NOMO-1 treated with dmso at 0.1 percent for 144 hours (cell line): ENCODE data around the gene ZFYVE26.
"Not testable (repeated sequence)": the region's sequence is repeated elsewhere in the genome, so short reads cannot be mapped to it uniquely, and the experiment has no call there.

ENCODE experiments used
- DNase-seq: peaks from one replicate; lab custom pipeline; 2025; ENCODE audit not compliant: unreplicated experiment; lab: John Stamatoyannopoulos, UW

The ZFYVE26 gene

DNA sequence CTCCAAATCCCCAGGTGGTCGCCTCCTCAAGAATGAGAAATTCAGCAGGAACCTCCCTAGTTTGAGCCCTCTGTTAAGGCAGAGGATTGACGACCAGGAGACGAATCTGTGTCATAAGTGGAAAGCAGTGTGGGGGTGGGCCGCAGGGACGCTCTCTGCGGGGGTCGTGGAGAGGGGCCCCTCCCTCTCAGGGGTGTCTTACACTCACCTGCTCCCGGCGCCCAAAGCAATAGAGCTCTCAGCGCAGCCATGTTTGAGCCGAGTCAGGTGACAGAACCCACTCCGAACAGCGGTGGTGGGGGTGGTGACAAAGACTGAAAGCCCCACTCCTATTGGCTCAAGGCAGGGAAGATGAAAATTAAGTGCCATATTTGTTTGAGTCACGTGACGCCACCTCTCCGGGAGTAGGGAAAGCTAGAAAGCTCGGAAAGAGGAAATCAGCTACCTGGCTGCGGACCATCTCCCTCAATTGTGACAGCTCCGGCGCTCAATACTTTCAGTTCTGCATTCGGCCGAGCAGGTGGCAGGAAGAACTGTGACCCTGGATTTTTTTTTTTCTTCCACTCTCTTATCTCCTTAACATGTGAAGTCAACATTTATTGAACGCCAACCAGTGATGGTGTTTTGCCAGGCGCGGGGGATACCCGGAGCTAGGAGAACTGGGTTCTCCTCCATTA lies at the start of gene ZFYVE26:
Gene ZFYVE26, minus strand, starts transcription at position 265 of the 677 bp plus-strand sequence. CDS start 627 bp downstream, outside the sequence.
- DNase-seq, result peak; percentile 91

DNA sequence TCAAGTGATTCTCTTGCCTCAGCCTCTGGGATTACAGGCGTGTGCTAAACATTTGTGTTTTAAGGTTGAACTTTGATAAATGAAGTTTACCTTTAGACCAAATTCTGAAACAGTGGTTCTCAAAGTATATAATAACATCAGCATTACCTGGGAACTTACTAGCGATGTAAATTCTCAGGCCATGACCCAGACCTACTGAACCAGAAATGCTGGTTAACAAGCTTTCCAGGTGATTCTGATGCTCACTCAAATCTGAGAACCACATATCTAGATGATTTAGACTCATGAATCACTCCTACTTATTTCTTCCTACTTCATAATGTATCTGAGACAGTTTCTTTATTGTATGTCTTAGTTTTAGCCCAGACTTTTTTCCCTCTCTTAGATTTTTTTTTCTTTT lies 46.8 kb upstream of the ZFYVE26 start:
- no peak for DNase-seq

DNA sequence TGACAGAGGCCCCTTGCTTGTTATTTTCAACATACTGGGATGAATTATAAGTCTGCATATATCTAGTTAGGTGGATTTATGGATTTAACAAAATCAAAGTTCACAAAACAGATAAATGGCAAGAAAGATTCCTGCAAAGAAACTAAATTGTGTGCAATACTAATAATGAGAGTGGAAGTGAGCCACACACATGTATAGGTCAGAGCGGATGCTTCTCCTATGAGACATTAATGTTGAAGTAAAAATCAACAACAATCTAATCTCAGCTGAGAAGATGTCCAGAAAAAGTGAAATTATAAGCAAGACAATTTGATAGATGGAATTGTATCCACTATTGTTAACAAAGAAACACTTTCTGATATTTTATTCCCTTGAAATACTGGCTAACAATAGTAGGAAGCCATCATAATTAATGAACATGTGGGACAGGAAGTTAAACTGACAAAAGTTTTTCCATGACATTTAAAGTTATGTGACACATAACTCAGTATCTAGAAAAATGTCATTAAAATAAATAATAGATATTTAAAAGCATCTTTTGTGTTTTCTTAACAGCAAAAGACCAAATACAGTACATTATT lies 42.9 kb upstream of the ZFYVE26 start:
- DNase-seq, result no peak

DNA sequence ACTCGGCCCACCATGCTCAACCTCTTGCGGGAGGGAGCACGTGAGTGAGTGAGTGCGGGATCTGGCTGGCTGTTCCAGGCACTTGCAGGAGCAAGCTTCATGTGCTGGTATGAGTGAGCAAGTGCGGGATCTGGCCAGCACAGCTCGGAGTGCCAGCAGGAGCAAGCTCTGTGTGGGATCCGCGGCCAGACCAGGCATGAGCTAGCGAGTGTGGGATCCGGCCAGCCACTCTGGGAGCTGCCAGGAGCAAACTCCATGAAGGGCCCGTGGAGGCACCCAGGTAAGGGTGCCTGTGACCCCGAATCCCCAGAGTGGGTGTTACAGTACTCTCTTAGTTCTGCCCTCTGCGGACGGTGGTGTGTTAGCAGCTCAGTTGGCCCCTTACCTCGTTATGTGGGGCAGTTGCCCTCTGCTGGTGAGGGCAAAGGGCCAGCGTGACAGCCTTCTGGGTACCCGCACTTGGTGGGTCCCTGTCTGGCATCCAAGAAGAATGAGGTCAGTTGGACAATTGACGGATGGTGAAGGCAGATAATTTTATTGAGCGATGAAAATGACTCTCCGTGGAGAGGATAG lies 41.5 kb upstream of the ZFYVE26 start:
- no peak for DNase-seq

DNA sequence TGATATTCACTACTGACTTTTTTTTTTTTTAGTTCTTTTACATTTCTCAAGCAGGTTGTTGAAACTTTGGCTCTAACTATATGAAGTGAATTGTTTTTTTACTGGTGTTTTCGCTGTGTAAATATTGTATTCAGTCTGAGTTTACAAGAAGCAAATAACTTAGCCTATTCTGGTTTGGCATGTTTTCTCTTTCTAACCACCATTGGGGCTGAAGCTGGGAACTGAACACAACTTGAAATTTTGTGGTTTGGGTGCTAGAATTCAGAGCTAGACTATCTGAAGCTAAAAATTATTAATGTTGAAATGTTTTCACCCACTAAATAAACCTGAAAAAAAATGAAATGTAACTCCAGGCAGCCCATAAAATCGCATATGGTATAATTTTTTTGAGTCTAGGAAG lies 40.4 kb upstream of the ZFYVE26 start:
- DNase-seq, result no peak

DNA sequence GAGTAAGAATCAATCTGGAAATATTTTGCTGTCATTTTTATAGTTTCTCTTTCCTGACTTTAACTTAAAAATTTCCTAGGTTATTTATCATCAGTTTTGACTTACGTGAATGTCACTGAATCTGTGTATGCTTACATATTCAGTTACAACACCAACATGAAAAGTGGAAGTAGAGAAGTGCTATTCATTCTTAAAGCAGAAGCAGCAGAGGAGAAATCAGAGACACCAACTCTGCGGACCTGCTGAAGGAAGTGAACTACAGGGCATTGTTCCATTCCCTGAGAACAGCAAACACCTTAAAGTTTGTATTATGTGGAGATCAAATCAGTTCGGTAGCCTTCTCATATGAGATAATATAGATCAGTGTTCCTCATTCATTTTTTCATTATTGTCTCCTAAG lies 37.3 kb upstream of the ZFYVE26 start:
- DNase-seq, result peak; percentile 30

DNA sequence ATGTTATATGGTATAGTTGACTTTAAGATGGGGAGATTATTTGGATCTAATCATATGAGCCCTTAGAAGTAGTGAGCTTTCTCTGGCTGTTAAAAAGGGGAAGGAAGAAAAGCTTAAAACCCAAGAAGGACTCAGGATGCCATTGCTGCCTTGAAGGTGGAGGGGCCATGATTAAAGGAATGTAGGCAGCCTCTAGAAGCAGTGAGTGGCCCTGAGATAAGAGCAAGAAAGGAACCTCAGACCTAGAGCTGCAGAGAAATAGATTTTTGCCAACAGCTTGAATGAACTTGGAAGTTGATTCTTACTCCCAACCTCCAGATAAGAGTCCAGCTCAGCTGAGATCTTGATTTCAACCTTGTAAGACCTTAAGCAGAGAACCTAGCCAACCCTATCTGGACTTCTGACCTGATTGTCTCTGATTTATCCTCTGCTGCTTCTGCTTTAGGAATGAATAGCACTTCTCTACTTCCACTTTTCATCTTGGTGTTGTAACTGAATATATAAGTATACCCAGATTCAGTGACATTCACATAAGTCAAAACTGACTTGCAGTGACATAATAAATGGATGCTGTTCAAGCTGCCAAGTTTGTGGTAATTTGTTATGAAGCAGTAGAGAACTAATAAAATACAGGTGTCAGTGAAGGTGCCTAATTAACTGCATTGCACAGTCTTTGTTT lies 36.7 kb upstream of the ZFYVE26 start:
- peak; percentile 54 for DNase-seq

DNA sequence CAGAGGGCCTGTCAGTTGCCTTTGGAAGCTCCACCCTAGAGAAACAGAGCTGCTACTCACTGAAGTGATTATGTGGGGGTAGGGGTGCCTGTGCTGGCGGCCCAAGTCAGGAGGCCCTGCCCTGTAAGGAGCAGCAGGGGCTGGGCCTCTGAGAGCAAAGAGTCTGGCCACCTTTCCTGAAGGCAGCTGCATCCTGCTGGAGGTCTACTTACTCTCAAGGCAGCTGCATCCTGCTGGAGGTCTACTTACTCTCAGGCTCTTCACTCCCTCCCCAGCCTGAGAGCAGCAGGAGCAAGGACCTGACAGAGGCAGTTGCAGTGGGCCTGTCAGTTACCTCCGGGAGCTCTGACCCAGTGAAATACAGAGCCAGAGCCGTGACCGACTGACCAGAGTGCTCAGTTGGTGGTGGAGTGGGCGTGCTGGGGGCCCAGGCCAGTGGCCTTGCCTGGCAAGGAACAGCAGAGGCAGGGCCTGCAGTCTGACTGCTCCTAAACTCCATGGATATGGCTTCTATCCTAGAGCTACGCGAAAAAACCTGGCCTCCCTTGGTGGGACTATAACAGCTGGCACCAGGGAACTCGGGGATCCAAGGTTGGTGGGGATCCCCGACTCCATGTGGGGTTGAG lies 35.5 kb upstream of the ZFYVE26 start:
- DNase-seq, result no peak

DNA sequence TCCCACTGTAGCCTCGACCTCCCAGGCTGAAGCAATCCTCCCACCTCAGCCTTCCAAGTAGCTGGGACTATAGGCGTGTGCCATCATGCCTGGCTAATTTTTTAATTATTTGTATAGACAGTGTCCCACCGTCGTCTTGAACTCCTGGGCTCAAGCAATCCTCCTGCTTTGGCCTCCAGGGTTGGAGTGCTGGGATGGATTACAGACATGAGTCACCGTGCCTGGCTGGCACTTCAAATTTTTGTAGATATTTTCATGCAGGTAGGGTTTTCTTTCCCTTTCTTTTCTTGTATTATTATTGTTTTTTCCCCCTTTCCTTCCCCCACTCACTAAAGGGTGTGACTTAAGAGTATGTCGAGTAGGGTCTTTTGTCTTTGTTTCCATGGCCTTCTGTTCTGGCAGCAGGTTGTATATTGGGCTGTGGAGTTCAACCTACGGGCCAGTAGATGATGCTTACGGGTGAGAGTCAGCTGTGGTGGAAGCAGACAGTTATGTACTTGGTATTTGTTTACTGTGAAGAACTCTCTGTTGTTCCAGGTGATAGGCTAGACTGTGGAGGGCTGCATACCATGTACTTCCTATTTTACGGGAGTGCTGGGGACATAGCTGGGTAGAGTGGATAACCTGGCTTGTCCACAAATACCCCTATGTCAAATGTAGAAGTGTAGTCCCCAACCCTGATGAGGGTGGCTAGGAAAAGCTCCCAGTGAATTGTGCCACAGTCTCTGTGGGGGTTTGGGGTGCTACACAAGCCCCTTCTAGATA lies 33.9 kb upstream of the ZFYVE26 start:
- DNase-seq, result no peak

DNA sequence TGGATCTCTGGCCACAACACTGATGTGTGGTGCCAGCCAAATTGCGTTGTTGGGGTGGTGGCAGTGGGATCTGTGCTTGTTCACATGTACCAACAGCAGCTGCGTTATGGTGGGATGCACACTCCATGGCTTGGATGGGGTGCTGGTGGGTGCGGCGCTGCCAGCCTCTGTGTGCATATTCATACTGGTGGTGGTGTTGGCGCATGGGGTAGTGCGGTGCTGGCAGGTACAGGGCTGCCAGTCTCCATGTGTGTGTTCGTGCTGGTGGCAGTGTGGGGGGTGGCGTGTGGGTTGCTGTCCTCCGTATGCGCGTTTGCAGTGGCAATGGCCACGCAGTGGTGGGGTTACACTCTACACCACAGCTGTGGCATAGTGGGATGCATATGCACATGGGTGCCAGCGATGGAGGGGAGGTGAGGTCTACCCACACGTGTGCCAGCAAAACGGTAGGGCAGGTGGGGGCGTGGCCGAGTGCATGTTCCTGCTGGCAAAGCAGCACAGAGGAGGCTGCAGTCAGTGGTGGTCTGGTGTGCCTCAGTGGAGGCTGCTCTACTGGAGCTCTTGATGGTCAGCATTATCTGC lies 29.7 kb upstream of the ZFYVE26 start:
- DNase-seq, result no peak

DNA sequence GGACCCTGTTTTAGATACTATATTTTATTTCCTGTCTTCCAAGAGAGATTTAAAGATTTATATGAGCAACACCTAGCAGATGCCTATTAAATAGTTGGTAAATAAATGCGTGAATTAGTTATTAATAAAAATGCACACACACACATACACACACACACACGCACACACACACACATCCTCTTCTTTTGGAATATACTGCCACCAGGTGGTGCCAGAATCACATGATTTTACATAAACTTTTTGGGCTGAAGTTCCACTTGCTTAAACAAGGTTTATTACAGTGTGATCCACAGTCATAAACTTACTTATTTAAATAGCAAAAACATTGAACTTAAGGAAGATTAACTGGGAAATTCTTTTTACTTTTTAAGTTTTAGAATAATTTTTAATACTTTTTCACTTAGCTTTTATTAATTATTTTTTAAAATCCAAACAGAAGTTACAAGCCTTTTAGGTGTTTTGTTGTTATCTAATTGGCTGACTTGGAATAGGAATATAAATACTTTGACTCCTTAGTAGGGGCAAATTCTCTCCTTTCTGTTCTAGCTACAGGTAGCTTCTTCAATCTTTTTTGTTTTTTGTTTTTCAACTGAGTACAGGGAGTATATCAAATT lies 20.7 kb upstream of the ZFYVE26 start:
- peak; percentile 14 for DNase-seq

DNA sequence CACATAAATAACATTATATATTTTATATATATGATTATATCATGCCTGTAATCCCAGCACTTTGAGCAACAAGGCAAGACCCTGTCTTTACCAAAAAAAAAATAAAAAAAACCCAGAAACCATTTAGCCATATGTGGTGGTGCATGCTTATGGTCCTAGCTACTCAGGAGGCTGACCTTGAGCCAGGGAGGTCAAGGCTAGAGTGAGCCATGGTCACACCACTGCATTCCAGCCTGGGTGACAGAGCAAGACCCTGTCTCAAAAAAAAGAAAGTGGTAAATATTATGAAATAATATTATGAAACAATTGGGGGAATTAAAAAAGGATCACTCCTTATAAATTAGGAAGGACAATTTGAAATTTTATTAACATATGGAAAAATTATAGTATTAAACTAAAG lies 19.2 kb upstream of the ZFYVE26 start:
- no peak for DNase-seq

DNA sequence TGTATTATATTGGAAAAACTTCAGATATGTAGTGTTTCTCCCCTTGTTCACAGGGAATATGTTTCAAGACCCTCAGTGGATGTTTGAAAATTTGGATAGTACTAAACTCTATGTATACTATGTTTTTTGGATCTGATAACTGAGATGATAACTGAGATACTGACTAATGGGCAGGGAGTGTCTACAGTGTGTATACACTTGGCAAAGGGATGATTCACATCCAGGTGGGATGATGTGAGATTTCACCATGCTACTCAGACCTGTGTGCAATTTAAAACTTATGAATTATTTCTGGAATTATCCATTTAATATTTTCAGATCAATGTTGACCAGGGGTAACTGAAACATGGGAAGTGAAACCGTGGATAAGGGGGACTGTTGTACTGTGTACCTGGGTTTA lies 17.0 kb upstream of the ZFYVE26 start:
- DNase-seq, result no peak

DNA sequence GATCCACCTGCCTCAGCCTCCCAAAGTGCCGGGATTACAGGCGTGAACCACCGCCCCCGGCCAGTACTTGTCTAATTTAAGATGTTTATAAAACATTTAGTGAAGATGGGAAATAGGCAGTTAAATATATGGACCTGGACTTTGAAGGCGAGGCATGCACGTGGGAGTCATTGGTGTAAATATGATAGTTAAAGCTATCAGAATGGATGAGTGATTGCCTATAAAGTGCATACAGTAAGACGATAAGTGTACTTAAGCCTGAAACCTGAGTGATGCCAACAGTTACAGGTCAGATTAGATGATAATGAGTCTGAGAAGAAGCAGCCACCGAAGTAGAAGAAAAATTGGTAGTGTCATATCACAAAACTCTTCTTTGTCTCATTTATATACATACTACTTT lies 14.7 kb upstream of the ZFYVE26 start:
- DNase-seq, result no peak

DNA sequence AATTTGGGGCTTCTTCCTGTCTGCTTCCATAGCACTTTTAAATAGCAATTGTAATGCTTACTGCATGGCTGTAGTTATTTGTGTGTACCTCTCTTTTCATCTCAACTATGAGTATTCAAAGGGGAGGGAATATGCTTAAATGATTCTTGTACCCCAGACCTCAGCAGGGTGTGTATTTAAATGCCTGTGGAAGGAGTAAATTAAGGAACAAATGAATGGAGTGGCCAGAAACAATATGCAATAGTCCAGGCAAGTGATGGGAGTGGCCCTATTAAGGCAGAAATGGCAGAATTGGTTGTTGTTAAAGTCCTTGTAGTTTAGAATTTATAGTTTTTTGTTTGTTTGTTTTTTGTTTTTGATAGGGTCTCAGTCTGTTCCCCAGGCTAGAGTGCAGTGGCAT lies 4.7 kb upstream of the ZFYVE26 start:
- no peak for DNase-seq

DNA sequence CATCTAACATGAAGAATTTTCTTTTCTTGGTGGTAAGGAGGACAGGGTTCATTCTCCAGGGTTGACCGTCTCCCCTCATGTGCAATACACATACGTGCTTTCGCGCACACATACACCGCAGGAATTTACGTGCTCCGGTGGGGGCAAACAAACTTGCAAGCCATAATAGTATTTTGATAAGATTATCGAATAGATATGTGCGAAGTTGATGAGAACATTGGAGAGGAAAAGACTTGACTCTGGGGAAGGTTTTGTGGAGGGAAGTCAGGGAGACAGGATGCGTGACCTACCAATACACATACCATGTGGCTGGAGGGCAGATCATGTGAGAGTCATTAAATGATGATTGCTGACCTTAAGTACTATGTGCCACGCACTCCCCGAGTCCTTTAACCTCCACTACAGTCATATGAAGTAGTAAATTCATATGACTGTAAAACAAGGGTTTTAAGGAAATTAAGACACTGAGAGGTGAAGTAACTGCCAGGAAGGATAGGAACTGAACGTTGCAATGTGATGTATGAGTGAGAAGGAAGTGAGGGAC lies 4.1 kb upstream of the ZFYVE26 start:
- DNase-seq, result peak; percentile 32

DNA sequence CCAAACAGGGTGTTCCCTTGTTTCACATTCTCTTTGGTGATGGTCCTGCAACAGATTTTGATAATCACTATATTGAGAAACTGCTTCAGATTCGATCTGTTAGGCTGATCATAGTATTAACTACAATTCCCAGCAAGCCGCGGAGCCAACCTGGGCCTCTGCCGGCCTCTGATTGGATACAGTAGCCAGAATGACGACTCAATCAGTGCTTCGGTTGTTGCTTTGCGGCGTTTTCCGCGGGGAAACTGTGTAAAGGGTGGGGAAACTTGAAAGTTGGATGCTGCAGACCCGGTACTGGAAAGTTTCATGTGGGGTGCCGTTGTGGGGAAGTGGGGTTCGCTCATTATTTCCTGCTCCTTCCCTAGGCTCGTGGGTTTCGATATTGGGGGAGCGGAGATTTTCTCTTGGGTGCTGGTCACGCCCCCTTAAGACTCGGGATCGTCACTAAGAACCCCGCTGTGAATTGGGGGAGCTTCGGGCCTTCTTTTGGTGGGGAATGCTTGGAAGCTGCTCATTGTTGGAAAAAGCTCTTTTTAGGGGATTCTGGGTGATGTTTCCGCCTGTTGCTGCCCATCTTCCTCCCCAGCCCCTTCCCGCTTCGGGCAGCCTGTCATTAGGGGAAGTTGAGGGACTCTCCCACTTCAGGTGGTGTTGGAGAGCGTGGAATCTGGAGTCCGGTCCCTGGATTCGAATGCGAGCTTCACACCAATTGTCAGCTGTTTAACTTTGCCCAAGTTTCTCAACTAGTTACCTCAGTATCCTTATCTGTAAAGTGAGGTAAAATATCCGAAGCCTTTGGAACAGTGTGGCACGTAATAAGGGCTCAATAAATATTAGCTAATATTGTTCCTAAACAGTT lies 3.4 kb upstream of the ZFYVE26 start, which contains the start of gene RAD51B:
Gene RAD51B, plus strand, starts transcription at position 217 of the 859 bp plus-strand sequence.
- DNase-seq, result peak; percentile 63

DNA sequence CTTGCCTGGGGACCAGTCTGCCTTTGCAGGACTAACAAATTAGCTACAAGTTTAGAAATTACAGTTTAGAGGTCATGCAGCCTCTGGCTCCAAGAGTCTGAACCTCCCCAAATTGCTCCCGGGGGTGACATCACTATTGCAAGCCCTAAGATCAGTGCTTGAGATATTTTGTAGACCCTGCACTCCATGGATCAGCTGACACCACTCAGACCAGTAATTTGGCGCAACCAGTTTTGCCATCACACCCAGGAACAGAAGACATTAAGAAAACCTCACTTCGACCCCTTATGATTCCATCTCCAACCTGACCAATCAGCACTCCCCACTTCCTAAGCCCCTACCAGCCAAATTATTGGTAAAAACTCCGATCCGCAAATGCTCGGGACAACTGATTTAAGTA lies 2.1 kb upstream of the ZFYVE26 start:
- DNase-seq, result not testable (repeated sequence)
